HG03039 (cell line): Measurements from ENCODE around the gene SULT1C3.
"Not testable (repeated sequence)": the region's sequence is repeated elsewhere in the genome, so short reads cannot be mapped to it uniquely, and the experiment has no call there.

Experiments
- ATAC-seq: cut with Tn5 transposase; IDR thresholded peaks from one replicate; pipeline ENCODE4 v1.9.1; 2021; ENCODE audit warnings: mild to moderate bottlenecking, moderate library complexity; ENCODE audit not compliant: unreplicated experiment

SULT1C3 gene

DNA sequence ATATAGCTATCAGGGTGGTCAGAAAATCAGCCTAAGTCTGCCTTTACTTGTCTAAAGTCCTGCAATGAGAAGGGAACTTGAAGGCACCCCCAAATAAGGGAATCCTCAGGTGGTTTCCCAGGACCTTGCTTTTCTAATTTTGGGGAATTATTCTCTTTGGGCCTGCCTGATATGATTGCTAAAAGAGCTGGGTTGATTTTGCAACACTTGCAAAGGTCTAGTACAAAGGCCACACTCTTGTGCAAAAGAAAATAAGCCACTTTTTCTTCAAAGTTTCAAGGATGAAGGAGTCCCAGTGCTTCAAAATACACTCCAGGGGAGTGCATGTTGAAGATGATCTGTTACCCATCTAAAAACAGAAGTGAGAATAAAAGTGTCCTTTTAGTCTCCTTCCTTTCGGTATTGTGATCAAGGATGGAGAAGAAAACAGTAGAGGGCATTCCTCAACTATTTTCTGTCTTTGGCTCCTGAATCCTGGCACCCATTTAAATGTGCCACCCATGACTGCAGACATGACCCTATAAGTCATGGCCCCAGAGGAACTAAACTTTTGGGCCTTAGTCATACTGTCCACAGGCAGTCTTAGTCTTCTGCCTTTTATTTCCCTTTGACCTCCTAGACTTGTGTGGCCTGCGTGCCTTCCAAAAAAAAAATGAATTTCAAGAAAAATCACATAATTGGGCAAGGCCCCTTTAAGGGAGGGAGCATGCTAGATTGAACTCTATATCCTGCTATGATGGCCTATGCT lies 5.1 kb downstream of the SULT1C3 start:
- ATAC-seq = no peak

DNA sequence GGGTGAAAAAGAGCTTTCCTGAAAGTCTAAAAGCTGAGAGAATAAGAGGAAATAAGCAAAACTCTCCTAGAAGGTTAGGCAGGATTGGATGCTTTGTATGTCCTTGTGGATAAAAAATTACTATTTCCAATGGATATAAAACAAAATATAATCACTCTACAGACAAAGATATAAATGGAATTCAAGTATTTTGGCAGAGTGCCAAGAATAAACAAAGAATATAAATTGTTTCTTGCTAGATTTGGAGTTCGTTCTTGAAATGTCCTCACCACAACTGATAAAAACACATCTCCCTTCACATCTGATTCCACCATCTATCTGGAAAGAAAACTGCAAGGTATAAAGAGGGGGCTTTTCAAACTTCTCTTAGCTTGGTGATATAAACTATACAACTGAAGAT lies 13.3 kb downstream of the SULT1C3 start:
- ATAC-seq = no peak

DNA sequence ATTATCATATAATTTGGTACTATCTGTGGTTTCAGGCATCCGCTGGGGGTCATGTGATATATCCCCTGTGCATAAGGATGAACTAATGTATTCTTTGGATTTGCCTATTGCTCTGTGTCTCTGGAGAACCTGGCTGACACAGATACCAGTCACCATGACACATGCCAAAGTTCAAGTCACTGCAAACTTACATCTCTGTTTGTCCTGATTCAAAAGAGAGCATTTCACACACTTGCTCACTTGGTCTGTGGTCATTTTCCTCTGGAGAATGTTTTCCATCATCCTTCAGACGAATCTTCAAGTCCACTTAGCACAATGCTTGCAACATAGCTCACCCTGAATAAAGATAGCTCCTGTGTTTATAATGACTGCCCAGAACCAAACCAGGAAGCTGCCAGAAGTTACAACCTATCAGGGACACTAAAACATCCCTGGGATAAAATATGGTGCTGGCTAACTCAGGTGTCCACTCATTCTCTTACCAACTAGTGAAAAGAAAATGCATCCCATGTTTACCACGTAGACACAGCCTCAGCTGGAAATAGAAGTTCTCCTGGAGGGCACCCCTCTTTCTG lies 18.1 kb downstream of the SULT1C3 start:
- ATAC-seq = no peak

DNA sequence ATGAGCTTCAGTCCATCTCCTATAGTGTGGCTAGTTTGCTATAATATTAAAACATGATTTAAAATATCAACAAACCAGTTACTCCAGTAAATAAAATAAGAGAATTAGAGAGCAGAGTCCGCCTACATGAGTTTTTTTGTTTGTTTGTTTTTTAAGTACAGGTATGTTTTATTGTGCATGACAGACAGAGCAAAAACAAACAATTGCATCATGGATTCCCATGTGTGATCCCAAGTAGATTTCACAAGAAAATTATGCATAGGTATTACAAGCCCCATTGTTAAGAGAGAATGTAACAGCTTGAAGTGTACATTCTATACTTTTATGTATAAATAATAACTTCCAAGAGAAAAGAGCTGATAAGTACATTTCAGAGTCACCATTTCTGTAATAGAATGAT lies 21.0 kb downstream of the SULT1C3 start:
- ATAC-seq = no peak

DNA sequence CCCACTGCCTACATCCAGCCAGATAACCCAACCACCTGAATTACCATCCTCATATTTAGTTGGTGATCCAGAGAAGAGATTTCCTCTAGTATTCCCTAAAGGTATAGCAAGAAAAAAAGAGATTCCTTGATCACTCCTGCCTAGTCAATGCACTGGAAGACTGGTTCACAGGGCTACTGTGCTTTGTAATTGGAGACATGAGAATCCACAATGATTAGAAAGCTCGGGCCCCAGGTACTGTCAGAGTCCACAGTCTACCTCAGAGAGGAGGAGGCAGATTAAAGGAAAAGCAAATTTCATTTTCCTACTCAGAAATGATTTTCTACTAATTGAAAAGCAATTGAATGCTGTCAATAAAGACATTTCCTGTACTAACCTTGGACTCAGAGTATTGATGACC lies 22.3 kb downstream of the SULT1C3 start:
- ATAC-seq = no peak

- no peak for ATAC-seq
Measured at GRCh38 chr2:108263401-108263800, 23.6 kb downstream of the SULT1C3 start.

DNA sequence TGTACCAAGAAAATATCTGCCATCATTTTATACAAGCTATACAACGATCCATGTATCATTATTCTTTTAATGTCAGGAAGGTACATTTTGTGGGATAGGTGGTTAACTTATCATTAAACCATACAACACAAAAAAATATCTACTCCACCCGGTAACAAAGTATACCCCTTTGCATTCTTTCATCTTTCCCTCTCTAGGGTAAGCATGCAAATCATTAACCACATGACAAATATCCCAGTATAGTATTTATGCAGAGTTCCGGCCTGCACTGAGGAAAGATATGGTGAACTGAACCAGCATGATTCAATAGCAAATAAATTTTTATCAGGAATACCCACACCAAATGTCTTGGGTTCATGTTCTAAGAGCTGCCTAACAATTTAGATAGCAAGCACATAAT lies 26.4 kb downstream of the SULT1C3 start:
- no peak for ATAC-seq

- no peak for ATAC-seq
Measured at GRCh38 chr2:108267101-108267500, 27.3 kb downstream of the SULT1C3 start.

GRCh38 chr2:108268001-108268400 lies 28.2 kb downstream of the SULT1C3 start:
- no peak for ATAC-seq

DNA sequence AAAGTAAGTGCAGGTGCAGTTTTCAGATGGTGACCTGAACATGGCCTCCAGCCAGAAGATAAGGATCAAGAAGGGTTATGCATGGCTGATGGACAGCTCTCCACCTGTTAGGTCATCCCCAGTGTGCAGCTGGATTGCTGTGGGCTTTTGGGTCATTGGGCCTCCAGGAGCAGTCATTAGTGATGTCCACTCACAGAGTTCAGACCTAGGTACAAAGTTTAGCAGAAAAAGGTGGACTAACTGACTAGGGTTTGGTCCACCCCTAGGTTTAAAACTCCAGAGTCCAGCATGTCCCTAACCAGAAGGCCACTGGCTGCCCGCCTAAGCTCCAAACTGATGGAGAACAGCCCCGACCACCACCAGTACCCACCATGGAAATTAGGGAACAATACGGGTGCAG lies 30.6 kb downstream of the SULT1C3 start:
- ATAC-seq = no peak

DNA sequence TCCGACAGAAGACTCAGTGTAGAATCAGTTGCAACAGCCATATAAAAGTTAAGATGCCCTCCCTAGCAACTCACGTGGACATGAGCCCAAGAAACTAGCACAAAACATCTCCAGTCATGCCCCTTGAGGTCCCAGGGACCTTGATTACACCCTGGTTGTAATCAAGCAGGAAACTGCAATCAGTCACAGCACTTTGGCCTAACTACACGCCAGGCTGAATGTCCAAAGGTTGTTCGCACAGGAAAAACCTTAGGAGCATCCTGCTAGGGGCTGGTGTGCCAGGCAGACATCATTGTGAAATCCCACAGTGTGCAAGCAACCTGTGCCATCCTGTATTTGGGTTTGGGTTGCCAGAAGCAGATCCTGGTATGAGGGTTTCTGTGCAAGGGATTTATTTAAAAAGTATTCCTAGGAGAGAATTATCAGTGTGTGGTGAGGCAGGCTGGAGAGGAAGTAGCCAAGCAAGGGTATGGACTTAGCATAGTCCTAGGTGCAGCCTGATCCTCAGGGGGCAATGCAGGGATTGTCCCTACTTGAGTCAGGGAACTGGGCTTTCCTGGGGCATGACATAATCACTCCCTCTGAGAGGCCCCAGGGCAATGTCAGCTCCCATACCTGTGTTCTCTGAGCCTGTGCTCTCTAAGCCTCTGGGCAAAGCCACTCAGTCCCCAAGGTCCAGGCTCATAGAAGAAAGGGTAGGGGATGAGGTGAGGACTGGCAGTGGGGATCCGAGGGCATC lies 31.2 kb downstream of the SULT1C3 start:
- ATAC-seq = no peak

GRCh38 chr2:108271691-108272253 lies 32.0 kb downstream of the SULT1C3 start:
- no peak for ATAC-seq

GRCh38 chr2:108278631-108279030 lies 38.9 kb downstream of the SULT1C3 start:
- no peak for ATAC-seq

DNA sequence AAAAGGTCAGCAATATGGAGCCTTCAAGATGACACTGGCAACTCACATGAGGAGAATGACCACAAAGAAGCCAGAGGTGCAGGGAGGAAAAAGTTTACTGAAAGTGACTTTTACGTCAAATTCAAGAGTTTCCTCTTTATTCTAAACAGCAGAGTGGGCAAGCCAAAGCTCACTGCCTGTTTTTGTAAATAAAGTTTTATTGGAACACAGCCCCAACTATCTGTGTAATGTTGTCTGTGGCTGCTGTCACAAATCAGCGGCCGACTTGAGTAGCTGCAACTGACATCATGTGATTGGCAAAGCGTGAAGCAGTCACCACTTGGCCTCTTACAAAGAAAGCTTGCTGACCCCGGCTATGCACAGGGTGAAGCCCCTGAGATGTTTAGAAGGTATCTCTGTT lies 39.7 kb downstream of the SULT1C3 start:
- ATAC-seq = no peak

GRCh38 chr2:108280466-108280865 lies 40.7 kb downstream of the SULT1C3 start:
- ATAC-seq = no peak

DNA sequence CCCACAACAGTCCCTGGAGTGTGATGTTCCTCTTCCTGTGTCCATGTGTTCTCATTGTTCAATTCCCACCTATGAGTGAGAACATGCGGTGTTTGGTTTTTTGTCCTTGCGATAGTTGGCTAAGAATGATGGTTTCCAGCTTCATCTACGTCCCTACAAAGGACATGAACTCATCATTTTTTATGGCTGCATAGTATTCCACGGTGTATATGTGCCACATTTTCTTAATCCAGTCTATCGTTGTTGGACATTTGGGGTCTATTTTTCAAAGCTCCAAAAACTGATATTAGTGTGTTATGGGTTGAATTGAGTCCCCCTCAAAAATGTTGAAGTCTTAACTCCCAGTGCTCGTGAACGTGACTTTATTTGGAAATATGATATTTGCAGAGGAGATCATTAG lies 44.8 kb downstream of the SULT1C3 start:
- not testable (repeated sequence) for ATAC-seq

GRCh38 chr2:108285616-108286015 lies 45.8 kb downstream of the SULT1C3 start:
- no peak for ATAC-seq

GRCh38 chr2:108287169-108287568 lies 47.4 kb downstream of the SULT1C3 start:
- ATAC-seq = no peak

DNA sequence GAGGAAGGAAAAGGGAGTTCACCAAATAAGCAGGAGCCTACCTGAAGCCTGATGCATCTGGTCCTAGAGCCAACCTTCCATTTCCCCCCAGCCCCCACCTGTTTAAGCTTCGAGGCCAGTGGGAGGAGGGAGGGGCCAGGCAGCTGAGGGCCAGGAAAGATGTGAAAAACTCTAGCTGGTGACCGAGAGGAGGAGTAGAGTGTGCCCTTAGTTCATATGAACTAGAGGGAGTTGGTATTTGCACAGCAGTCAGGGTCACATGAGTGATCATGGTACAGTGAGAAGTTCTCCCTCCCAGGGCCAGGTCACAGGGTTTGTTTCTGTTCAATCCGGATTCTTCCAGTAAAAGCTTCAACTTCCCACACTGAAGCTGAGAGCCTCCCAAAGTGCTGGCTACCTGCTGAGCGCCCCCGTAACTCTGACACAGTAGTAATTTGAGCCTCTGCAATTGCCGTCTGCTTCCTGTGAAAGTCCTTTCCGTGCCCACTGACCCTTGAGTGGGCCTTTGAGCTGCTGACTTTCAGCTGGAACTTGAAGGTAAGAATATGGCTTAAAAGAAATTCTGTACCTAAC lies 48.9 kb downstream of the SULT1C3 start, which contains the start of gene SULT1C2:
Gene SULT1C2, plus strand, starts transcription at position 362 of the 573 bp plus-strand sequence. CDS start 4,773 bp downstream, outside the sequence.
- ATAC-seq = no peak

- no peak for ATAC-seq
Measured at GRCh38 chr2:108293850-108294249, 54.1 kb downstream of the SULT1C3 start.

GRCh38 chr2:108297436-108298141 lies 57.8 kb downstream of the SULT1C3 start:
- no peak for ATAC-seq
